Neutrophil (primary cell): ENCODE results near the gene ZBTB40.

Source experiments
- H3K27ac ChIP-seq: fragments of 200-600 bp; sonication (generic); 2 replicates; pipeline ENCODE4 v1.5.1; 2016; ENCODE audit warnings: mild to moderate bottlenecking, moderate library complexity
- H3K27me3 ChIP-seq: fragments of 200-600 bp; sonication (generic); 2 replicates; pipeline ENCODE4 v1.6.0; 2016; ENCODE audit warnings: mild to moderate bottlenecking
- H3K36me3 ChIP-seq: fragments of 200-600 bp; sonication (generic); 2 replicates; pipeline ENCODE4 v1.5.1; 2017
- H3K4me1 ChIP-seq, 2 experiments: fragments of 200-600 bp in 1 of 2; sonication (generic) in 1 of 2; 1 replicate in 1 of 2; 2 replicates in 1 of 2; pipeline versions ENCODE4 v1.5.1 to v1.6.1; 2013 to 2016; ENCODE audit warnings: low read depth in 1 of 2, low read length in 1 of 2, mild to moderate bottlenecking in 1 of 2, moderate library complexity in 1 of 2; ENCODE audit not compliant: control insufficient read depth in 1 of 2, insufficient read depth in 1 of 2
- H3K4me3 ChIP-seq, 2 experiments: fragments of 200-600 bp in 1 of 2; sonication (generic) in 1 of 2; 1 replicate in 1 of 2; 2 replicates in 1 of 2; pipeline ENCODE4 v1.5.1; 2013 to 2016; ENCODE audit warnings: low read depth in 1 of 2, low read length in 1 of 2, mild to moderate bottlenecking in 1 of 2, moderate library complexity in 1 of 2
- H3K9me3 ChIP-seq: fragments of 200-600 bp; sonication (generic); 2 replicates; pipeline ENCODE4 v1.5.1; 2016
- CTCF ChIP-seq: fragments of 200-600 bp; sonication (generic); IDR thresholded peaks from 2 replicates; pipeline ENCODE4 v1.5.1; 2016; ENCODE audit warnings: antibody characterized with exemption

Gene ZBTB40

GRCh38 chr1:22528451-22528850 is 76.8 kb downstream of the ZBTB40 start:
- Histone ChIP-seq H3K27ac (no peak overlapping the region), H3K36me3 (peaks cover 62% of the 10 kb centered on the region), H3K27me3 (no peaks in the 10 kb centered on the region), H3K9me3 (no peaks in the 10 kb centered on the region), H3K4me3 (no peak overlapping the region), H3K4me1 (no peaks in the 10 kb centered on the region)
- TF ChIP-seq CTCF = no peak

- H3K9me3 ChIP-seq = no peaks in the 10 kb centered on the region
- no peak overlapping the region for H3K27ac ChIP-seq
- peaks cover 46% of the 10 kb centered on the region for H3K36me3 ChIP-seq
- H3K27me3 ChIP-seq = no peaks in the 10 kb centered on the region
- H3K4me1 ChIP-seq = no peaks in the 10 kb centered on the region
- H3K4me3 ChIP-seq = no peak overlapping the region
- no peak for TF ChIP-seq CTCF
These were observed 78.4 kb downstream of the ZBTB40 start for GRCh38 chr1:22529901-22530621.

GRCh38 chr1:22530715-22531114 is 79.1 kb downstream of the ZBTB40 start:
- no peak overlapping the region for H3K4me3 ChIP-seq
- H3K27me3 ChIP-seq = no peaks in the 10 kb centered on the region
- H3K27ac ChIP-seq = no peak overlapping the region
- H3K36me3 ChIP-seq = peaks cover 40% of the 10 kb centered on the region
- H3K4me1 ChIP-seq = no peaks in the 10 kb centered on the region
- no peaks in the 10 kb centered on the region for H3K9me3 ChIP-seq
- no peak for TF ChIP-seq CTCF

GRCh38 chr1:22531251-22531650 is 79.6 kb downstream of the ZBTB40 start:
- no peak for TF ChIP-seq CTCF
- Histone ChIP-seq H3K4me3 (no peak overlapping the region), H3K27me3 (no peaks in the 10 kb centered on the region), H3K4me1 (no peaks in the 10 kb centered on the region), H3K36me3 (peaks cover 34% of the 10 kb centered on the region), H3K27ac (no peak overlapping the region), H3K9me3 (no peaks in the 10 kb centered on the region)

- no peaks in the 10 kb centered on the region for H3K27me3 ChIP-seq
- no peak for TF ChIP-seq CTCF
- H3K4me1 ChIP-seq = no peaks in the 10 kb centered on the region
- no peaks in the 10 kb centered on the region for H3K9me3 ChIP-seq
- H3K4me3 ChIP-seq = no peak overlapping the region
- peaks cover 15% of the 10 kb centered on the region for H3K36me3 ChIP-seq
- no peak overlapping the region for H3K27ac ChIP-seq
These were observed 81.7 kb downstream of the ZBTB40 start for GRCh38 chr1:22533244-22533895.
